GM10847 (cell line): Measurements from ENCODE around the gene UBAC1.

Experiments used
- POLR2A ChIP-seq: IDR thresholded peaks from 2 replicates; pipeline ENCODE4 v1.6.1; 2011; ENCODE audit not compliant: insufficient read length; ENCODE audit errors: extremely low read depth

Gene UBAC1

DNA sequence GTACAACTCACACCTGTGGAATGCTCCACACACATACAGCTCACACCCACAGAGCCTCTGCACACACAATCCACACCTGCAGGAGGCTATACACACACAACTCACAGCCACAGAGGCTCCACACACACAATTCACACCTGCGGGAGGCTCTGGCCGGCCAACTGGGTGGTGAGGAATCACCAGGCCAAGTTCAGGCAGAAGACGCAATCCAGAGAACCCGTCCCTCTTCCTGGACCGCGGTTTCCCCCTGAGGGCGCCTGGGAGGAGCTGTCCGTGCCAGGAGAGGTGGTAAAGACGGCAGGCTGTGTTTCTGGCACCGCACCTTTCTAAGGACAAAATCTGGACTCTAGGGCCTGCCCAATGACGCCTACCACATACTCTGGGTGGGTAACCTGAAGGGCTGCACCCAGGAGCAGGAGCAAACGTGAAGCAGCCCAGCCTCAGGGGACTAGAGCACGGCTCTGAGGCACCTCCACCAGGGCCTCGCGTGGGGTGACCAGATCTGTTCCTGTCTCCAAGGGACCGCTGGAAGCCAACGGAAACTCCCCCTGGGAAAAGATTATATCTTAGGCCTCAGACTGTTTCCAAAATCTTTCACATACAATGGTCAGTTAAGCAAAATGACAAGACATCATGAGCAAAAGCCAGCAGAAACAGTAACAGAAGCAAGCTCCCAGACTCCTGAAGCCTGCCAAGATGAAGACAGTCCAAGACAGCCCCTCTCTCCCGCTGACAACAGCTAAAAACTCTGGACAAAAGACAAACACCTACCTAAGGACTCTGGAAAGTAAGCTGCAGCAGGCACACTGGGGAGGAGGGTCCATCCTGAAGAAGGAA lies 70.8 kb downstream of the UBAC1 start:
- TF ChIP-seq POLR2A = no peak

- TF ChIP-seq POLR2A = no peak
Measured at GRCh38 chr9:135889564-135890189, 71.5 kb downstream of the UBAC1 start.

DNA sequence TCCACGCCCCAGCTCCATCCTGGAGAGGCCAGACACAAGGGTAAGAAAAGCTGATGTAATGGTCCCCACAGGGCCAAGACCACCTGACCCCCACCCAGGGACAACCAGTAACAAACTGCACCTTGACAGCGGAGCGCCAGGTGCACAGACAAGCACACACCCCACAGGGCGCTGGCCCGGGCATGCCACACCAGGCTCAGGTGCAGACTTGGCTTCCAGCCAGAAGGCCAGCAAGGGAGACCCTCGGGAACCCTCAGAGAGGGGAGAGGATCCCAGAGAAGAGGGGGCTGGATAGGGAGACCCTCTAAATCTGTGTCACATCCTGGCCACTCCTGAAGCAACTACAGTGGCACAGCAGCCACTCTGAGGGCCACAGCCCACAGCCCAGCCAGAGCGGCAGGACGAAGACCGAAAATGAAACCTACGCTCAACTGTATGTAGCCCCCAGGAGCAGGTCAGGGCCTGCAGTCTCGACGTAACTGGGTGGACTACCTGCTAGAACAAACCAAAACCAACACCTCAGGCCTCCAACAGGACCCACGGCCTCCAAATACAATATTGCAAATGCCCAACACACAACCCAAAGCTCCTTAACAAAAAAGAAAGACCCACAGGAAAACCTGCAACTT lies 72.3 kb downstream of the UBAC1 start:
- no peak for TF ChIP-seq POLR2A

GRCh38 chr9:135888126-135888765 lies 72.9 kb downstream of the UBAC1 start:
- no peak for TF ChIP-seq POLR2A

- TF ChIP-seq POLR2A = no peak
Measured at GRCh38 chr9:135887585-135888050, 73.6 kb downstream of the UBAC1 start.

DNA sequence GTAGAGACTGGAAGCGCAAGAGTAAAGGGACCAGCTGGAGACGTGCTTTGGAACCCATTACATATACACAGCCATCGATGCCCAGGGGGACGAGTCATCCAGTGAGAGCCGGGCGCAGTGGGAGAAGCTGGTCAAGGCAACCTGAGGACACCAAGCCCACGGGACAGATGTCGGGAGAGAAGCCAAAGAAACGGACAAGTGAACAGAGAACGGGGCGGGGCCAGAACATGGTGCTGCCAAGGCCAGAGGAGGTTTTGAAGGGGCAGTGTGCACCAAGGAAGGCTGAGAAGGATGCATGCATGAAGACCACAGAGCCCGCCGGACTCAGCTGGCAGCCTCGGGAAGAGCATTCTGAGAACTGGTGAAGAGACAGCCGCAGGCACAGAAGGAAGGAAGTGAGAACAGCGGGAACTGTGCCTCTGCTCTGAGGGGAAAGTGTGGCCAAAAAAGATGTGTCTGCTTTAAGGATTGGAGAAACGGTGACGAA lies 74.1 kb downstream of the UBAC1 start:
- TF ChIP-seq POLR2A = no peak

GRCh38 chr9:135886147-135886981 lies 74.8 kb downstream of the UBAC1 start:
- TF ChIP-seq POLR2A = no peak

- no peak for TF ChIP-seq POLR2A
Measured at GRCh38 chr9:135885100-135885853, 75.9 kb downstream of the UBAC1 start.

DNA sequence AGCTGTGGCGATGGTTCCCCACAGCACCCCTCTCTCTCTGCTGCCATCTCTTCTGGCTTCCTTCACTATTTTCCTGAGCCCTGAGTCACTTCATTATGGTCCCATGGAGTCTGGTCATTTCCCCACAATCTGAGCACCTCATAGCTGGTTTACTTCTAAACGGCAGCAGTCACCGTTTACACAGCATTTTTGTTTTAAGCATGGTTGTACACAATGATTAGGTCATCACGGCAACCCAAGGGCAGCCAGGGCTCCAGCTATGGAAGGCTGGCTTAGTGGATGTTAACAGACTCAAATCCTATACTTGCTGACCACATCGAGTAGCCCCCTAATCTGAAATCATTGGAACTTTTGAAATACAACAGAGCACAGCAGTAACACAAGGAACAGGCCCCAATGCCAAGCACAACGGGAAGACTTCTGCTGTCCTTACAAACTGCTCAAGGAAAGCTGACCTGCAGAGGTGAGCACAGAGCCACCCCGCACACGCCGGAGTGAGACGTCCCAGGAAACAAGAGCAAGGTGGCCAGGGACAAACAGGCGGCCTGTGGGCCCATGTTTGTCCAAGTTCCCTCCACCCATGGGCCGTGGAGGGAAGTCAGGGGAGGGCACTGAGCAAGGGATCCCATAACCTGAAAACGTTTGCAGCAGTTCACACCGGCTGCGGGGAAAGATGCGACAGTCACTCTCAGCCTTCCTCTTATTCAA lies 76.7 kb downstream of the UBAC1 start:
- no peak for TF ChIP-seq POLR2A

GRCh38 chr9:135883410-135884089 lies 77.6 kb downstream of the UBAC1 start:
- no peak for TF ChIP-seq POLR2A
